Activated gamma-delta T cell treated with Interleukin-2 at 50 U/mL for 16 hours (primary cell): ENCODE data around the gene MCF2L.

Experiments
- DNase-seq: peaks from one replicate; pipeline ENCODE4 v3.0.0-alpha.2; 2020

Gene MCF2L

DNA sequence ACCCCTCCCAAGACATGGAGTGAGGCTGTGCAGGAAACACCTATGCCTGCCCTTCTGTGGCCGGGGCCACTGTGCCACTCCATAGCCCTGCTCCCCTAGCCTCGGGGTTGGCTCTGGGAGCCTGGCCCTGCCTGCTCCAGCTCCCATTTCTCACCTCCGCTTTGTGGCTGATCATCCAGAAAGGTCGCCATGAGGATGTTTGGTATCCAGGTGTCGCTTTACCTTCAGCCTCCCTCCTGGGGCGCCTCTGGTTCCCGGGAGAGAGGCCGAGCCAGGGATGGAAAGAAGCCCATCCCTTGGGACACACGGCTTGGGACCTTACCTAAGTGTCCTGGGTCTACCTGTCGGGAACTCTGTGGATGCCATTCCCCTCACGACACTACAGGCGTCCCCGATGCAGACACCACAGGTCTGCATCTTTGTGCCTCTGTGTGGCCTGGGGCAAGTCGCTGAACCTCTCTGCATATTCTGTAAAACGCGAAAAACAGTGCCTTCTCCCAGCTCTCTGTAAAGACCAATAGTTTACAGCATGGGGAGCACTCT, 3.4 kb upstream of the MCF2L start:
- no peak for DNase-seq

DNA sequence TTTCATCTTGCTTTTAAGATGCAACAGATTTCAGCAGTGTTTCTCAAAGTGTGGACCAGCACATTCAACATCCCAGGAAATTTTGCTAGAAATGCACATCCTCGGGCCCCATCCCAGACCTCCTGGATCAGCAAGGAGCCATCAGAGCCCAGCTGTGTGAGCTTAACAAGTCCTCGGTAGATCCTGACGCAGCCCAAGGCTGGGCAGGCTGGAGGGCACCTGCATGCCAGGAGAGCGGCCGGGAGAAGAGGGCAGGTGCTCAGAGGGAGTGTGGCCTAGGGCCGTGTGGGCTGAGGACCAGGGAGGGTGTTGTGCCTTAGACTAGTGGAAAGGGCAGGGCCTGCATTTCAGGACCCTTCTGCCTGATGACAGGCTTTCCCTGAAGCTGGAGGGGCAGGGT, 2.2 kb upstream of the MCF2L start:
- DNase-seq = no peak

DNA sequence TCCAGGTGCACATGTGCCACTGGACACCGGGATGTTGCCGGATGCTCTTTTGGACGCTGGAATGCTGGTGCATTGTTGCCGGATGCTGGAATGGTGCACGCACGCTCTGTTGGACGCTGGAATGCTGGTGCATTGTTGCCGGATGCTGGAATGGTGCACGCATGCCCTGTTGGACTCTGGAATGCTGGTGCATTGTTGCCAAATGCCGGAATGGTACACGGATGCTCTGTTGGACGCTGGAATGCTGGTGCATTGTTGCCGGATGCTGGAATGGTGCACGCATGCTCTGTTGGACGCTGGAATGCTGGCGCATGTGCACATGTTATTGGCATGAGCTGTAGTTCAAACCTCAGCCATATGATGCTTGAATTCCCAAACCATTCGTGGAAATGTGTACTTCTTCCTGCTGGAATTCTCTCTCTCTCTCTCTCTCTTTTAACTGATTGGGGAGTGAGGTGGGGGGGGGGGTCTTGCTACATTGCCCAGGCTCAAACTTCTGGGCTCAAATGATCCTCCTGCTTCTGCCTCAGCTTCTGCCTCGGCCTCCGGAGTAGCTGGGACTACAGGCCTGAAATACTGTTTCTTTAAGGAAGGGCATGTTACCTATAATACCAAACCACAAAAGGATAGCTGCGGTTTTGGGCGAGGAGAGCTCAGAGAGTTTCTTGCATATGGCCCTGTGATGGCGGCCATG, 1.2 kb upstream of the MCF2L start:
- no peak for DNase-seq

DNA sequence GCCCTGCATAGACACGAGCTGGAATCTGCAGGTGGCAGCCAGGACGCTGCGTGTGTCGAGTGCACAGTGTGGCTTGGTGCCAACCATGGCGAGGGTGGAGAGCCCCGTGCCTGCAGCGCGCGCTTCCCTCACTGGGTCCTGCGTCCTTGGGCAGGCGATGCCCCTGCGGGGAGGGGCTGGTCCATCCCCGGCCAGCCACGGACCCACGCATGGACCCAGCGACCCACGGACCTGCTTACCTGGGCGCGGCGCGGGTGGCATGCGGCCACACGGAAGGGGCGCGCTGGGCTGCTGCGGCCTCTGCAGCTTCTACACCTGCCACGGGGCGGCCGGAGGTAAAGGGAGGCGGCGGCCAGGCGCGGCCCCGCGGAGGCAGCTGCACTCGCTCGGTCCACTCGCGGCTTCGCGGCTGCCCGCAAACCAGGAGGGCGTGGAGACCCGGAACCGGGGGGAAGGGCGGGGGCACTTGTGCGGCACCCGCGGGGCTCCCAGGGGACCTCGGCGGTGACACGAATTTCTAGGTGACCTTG, 569 bp upstream of the MCF2L start:
- peak; percentile 42 for DNase-seq

DNA sequence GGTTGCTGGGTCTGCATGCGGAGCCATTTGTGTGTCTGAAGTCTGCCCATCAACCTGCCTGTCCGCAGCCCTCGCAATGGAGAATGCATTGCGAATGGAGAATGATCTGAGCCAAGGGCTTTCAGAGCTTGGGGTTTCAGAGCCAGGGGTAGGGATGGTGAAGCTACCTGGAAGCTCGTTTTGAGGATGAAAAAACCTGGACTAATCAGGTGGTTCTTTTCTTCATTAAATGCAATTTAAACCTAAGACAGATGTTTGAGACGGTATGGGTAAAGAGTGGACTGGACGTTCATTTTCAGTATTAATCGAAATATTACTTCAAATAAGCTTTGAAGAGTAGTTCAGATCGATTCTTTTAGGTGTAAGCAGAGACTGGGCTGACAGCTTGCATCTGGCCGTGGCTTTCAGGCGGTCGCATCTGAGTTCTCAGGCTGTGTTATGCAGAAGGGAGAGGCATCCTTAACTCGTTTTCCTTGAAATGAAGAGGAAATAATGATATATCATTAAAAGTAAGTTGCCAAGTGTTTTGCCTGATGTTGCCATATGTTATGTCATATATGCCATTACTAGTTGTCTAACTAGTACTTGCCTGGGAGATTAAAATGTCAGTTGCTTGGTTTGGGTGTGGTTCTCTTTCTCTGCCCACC, 801 bp downstream of the MCF2L start:
- DNase-seq = no peak

GRCh38 chr13:112970552-112971287, 1.7 kb downstream of the MCF2L start:
- no peak for DNase-seq

DNA sequence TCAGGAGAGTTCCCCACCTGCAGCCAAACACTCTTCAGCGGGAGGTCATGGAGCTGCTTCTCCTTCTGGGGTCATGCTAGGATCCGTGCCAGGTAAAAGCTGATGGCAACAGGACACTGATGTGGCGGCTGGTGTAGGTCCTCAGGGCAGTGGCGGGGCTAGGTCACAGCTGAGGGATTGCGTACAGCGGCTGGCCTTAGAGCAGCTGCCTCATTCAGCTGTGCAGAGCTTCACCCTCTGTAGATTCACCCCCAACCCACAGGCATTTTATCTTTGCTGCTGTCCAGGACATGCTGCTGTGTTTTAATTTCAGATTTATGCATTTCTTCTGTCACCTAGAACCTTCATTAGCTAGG, 2.3 kb downstream of the MCF2L start:
- no peak for DNase-seq

- no peak for DNase-seq
These were observed 3.2 kb downstream of the MCF2L start for GRCh38 chr13:112972258-112972657.

GRCh38 chr13:112972867-112973576, 4.0 kb downstream of the MCF2L start:
- DNase-seq = no peak

GRCh38 chr13:112973577-112973951, 4.5 kb downstream of the MCF2L start:
- DNase-seq = no peak

DNA sequence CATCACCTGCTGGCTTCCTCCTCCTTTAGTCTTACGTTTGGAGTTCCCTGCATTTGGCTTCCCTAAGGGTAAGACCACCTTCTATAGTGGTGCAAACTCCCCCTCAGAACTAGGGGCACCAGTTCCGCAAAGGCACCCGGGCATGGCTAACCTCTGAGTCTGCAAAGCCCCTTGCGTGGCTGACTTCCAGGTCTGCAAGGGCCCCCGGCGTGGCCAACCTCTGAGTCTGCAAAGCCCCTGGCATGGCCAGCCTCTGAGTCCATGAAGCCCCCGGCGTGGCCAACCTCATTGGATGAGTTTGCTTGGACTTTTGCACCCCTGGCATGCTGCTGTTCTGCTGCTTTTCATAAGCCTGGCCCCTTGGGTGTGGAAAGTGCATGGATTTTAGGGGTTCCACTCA, 5.1 kb downstream of the MCF2L start:
- no peak for DNase-seq

GRCh38 chr13:112974671-112975070, 5.7 kb downstream of the MCF2L start:
- no peak for DNase-seq

DNA sequence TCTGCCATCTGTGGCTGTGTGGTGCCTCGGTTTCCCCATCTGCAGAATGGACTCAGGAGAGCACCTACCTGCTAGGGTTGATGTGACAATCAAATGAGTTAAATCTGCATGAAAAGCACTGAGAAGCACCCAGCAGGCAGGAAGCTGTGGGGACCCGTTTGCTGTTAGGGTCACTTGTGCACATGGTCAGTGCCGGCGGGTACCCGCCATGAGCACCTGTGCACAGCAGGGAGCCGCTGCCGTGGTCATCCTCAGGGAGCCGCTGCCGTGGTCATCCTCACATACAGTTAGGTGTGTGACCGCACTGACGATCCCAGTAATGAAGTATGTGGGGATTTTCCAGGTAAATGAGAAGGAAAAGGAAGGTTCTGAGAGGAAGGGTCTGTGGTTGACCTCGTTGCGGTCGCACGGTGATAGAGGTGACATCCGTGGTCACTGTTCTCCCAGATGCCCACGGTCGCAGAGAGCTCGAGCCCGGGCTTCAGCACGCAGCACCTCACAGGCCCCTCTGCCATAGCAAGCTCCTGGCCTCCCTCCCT, 6.5 kb downstream of the MCF2L start:
- DNase-seq = no peak

DNA sequence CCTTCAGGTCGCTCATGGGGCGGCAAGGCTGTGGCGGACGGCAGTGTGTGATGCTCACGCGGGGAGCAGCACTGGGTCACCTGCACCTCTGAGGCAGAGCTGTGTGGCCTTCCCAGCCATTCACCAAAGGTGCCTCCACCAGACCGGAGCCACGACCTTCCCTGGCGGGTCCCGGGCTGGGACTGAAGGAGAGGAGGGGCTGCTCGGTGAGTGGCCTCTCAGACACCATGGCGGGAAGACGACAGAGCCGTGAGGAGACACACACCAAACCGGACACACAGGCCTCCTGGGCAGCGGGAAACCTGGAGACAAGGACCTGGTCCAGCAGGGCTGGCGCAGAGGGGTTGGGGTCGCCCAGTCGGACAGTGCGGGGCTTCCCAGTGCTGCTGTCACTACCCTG, 7.5 kb downstream of the MCF2L start:
- DNase-seq = no peak

DNA sequence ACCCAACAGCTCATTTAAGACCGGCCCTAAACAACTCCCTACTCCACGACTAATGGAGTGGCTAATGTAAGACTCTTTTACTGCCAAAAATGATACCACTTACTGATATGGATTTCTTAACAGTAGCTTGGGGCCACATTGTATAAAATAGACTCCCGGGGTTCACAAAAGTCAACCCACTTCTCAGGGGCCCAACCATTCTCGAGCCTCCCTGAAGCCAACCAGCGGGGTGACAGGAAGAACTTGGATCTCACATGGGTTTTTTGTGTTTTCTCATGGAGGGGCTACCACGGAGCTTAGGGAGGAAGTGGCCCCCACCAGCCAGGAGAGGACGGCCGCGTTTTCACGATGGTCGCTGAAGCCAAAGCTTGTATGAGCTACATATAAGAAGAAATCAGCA, 8.1 kb downstream of the MCF2L start:
- DNase-seq = no peak

DNA sequence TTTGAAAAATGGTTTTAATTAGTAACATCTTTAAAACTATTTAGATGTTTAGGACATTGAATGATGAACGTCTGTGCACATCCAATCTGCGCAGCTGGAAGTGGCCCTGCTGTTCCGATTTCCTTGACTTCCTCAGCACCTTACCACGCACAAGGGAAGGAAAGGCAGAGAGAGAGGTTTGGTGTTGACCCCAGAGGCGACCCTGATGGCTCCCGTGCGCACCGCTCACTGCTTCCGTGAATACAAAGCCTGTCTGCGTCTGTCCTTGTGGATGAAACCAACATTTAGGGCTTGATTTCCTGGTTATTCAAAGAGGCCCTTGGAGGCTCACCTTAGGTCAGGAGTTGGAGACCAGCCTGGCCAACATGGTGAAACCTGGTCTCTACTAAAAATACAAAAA, 8.5 kb downstream of the MCF2L start:
- no peak for DNase-seq

- DNase-seq = no peak
These were observed 9.8 kb downstream of the MCF2L start for GRCh38 chr13:112978561-112979405.

DNA sequence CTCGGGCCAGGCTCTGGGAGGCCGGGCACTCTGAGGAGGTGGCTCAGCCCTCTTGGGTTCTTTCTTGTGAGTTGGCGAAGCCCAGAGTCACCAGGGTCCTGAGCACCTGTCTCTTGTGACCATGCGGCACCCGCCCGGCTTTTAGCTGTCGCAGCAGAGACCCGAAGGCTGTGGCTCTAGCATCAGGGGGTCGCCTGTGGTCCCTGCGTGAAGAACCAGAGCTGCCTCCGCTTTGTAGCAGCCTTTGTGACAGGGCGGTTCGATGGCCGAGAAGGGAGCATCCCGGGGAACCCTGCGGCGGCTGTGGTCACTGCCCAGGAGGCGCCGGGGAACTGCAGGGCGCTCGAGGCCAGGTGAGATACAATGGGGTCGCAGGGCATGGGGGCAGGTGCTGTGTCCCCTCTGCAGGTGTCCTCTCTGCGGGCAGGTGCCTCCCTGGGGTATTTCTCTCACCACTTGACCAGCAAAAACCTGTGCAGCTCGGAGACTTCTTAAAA, 10.4 kb downstream of the MCF2L start:
- no peak for DNase-seq

DNA sequence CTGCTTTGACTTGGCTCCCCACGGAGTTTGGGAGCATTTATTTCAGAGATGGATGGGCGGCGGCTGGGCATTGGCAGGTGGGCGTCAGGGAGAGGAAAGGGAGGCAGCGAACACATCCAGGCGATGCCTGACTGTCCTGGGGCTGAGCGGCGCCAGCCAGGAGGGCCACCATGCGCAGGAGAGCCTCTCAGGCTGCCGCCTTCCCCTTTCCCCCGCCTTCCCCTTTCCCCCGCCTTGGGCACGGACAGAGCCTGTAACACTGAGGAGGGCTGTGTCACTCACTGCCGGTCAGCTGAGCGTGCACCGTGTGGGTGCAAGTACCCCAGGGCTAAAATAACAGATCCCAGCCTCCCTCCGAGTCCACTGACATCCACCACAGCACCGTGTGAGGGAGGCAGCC, 11.4 kb downstream of the MCF2L start:
- DNase-seq = no peak

- no peak for DNase-seq
These were observed 12.4 kb downstream of the MCF2L start for GRCh38 chr13:112981451-112981850.

GRCh38 chr13:112982281-112983041, 13.4 kb downstream of the MCF2L start:
- DNase-seq = no peak
